HepG2 (cell line): ENCODE measurements around the gene PRR30. TPM values are rescaled to one million over a fixed set of nuclear protein-coding genes. Genes with fewer than 3 reads are reported as not detected.

ENCODE experiments used
- CBX2 ChIP-seq, 2 experiments: fragments of 200-600 bp in 1 of 2; sonication (generic); formaldehyde crosslinking in 1 of 2; IDR thresholded peaks; 2 replicates each; pipeline versions ENCODE4 v1.7.0 to v1.8.1; 2018 to 2022; ENCODE audit warnings: low read depth in 2 of 2, low read length in 1 of 2, mild to moderate bottlenecking in 1 of 2, missing genetic modification reagents in 1 of 2
- CHD2 ChIP-seq: IDR thresholded peaks from 2 replicates; pipeline ENCODE4 v1.6.1; 2011; ENCODE audit warnings: low read depth, low read length, improper control_type of control experiment
- GABPA ChIP-seq, 2 experiments: IDR thresholded peaks; 2 replicates each; pipeline ENCODE4 v1.6.1; 2011 to 2016; ENCODE audit warnings: low read depth in 2 of 2, low read length in 1 of 2, missing biosample characterization in 1 of 2, missing genetic modification characterization in 1 of 2
- KAT8 ChIP-seq: IDR thresholded peaks from 2 replicates; pipeline ENCODE4 v1.6.1; 2016; ENCODE audit warnings: missing genetic modification reagents, missing compliant biosample characterization
- REXO4 ChIP-seq: sonication (generic); formaldehyde crosslinking; IDR thresholded peaks from 2 replicates; pipeline ENCODE4 v1.8.0; 2022; ENCODE audit warnings: missing genetic modification reagents, mild to moderate bottlenecking, borderline replicate concordance
- SP1 ChIP-seq, 2 experiments: fragments of 450-650 bp in 1 of 2; sonication (generic) in 1 of 2; formaldehyde crosslinking in 1 of 2; IDR thresholded peaks; 2 replicates each; pipeline versions ENCODE4 v1.4.0 to v1.6.1; 2016 to 2020; ENCODE audit warnings: missing genetic modification reagents in 1 of 2
- SP5 ChIP-seq: IDR thresholded peaks from 2 replicates; pipeline ENCODE4 v1.6.1; 2016; ENCODE audit warnings: low read depth, borderline replicate concordance
- ZBTB38 ChIP-seq: sonication (generic); formaldehyde crosslinking; IDR thresholded peaks from 2 replicates; pipeline ENCODE4 v1.5.1; 2020; ENCODE audit warnings: mild to moderate bottlenecking, missing genetic modification reagents
- ZNF652 ChIP-seq: IDR thresholded peaks from 2 replicates; pipeline ENCODE4 v1.6.1; 2016; ENCODE audit warnings: low read depth, borderline replicate concordance
- ZNF75D ChIP-seq: sonication (generic); formaldehyde crosslinking; IDR thresholded peaks from 2 replicates; pipeline ENCODE4 v1.8.1; 2023; ENCODE audit warnings: missing genetic modification reagents, mild to moderate bottlenecking, borderline replicate concordance
- ZNF775 ChIP-seq: sonication (generic); formaldehyde crosslinking; IDR thresholded peaks from 2 replicates; pipeline ENCODE4 v1.4.0; 2020; ENCODE audit warnings: missing genetic modification reagents, mild to moderate bottlenecking, moderate library complexity, borderline replicate concordance
- polyA plus RNA-seq, 8 experiments: library from polyadenylated mRNA; depleted of rRNA in 3 of 8; stranded (reverse) in 7 of 8; unstranded in 1 of 8; fragments of >200 nt; fragmentation: Illumina TruSeq in 4 of 8; extraction: Trizol in 4 of 8; gene quantifications; 2 replicates each; pipeline versions ENCODE4 v1.2.1 to v1.2.3, GENCODE V29; 2011 to 2016; ENCODE audit warnings: low read depth in 4 of 8, missing spikeins in 1 of 8, mixed read lengths in 1 of 8; ENCODE audit not compliant: insufficient read depth in 1 of 8
- total RNA-seq, 5 experiments: library from RNA; depleted of rRNA; stranded (reverse); fragments of >200 nt; fragmentation: Illumina TruSeq; extraction: Trizol; gene quantifications; 2 replicates each; pipeline ENCODE4 v1.2.3, GENCODE V29; 2016; ENCODE audit warnings: low read depth in 1 of 5
- TF ChIP-seq, protein P1 (sequence below): IDR thresholded peaks from 2 replicates; pipeline ENCODE4 v1.6.1; 2016; ENCODE audit warnings: low read depth
- TF ChIP-seq, protein P2 (sequence below): sonication (generic); formaldehyde crosslinking; IDR thresholded peaks from one replicate; pipeline ENCODE4 v1.5.1; 2020; ENCODE audit warnings: mild to moderate bottlenecking, missing genetic modification reagents; ENCODE audit errors: not compliant biosample characterization
- TF ChIP-seq, protein P3 (sequence below): sonication (generic); formaldehyde crosslinking; IDR thresholded peaks from 2 replicates; pipeline ENCODE4 v1.8.1; 2022; ENCODE audit warnings: mild to moderate bottlenecking, missing genetic modification reagents
- TF ChIP-seq, protein P4 (sequence below), 2 experiments: fragments of 450-650 bp in 1 of 2; sonication (generic) in 1 of 2; formaldehyde crosslinking; IDR thresholded peaks; 2 replicates each; pipeline versions ENCODE4 v1.5.0 to v1.8.0; 2020 to 2022; ENCODE audit warnings: mild to moderate bottlenecking in 1 of 2, missing genetic modification reagents in 1 of 2

Gene PRR30
- total and polyA plus RNA-seq, 2 of the 13 experiments (the other 11 are each of a cell fraction or from before 2014, with no cell fraction given) = not detected

DNA sequence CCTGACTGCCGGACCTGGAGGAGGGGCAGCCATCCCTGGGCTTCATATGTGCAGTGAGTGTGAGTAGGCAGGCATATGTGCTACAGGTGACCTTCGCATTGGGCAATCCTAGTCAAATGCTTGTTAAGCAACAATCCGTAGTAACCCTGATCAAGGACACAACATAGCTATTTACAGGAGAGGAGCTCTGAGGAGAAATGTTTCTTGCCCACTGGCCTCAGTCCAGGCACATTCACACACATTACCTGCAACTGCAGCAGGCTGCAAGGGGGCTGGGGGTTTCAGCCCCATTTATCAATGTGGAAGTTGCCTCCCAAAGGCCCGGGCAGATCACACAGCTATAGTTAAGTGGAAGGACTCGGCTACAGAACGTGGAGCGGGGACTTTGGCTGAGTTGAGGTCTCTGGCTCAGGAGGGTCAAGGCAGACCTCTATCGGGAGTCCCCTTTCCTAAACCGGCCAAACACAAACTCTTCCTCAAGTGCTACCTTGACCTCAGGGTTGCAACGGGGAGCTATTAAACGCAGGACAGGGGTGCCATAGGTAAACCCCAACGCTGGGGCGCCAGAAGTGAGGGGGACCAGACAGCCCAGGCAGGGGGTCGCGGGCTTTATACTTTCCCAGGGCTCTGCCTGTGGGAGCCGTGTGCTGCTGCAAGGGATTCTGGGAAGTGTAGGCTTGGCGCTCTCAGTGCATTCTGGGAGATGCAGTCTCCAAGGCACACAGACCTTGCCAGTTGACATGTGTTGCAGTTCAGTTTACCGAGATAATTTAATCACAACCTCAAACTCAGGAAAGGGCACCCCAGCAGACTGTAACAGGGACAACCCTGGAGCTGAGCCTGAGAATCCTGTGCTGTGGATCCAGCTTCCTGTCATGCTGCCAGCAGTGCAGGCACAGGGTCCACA is 43.2 kb downstream of the PRR30 start (continued):
- TF ChIP-seq ZNF775 (CRISPR knock-in tag) = no peak
- TF ChIP-seq REXO4 (CRISPR knock-in tag) = no peak
- TF ChIP-seq CHD2 = no peak
- peak; percentile 22; the same call in 1 of the 2 replicates for TF ChIP-seq ZNF652
- TF ChIP-seq KAT8 (CRISPR knock-in tag) = peak; percentile 78
- TF ChIP-seq CBX2 (IDR thresholded peaks at IDR 0.05; ENCODE audit: low read depth, low read length) = no peak
- no peak for TF ChIP-seq CBX2 (CRISPR knock-in tag; IDR thresholded peaks at IDR 0.05; ENCODE audit: low read depth)
- TF ChIP-seq, protein P1, sequence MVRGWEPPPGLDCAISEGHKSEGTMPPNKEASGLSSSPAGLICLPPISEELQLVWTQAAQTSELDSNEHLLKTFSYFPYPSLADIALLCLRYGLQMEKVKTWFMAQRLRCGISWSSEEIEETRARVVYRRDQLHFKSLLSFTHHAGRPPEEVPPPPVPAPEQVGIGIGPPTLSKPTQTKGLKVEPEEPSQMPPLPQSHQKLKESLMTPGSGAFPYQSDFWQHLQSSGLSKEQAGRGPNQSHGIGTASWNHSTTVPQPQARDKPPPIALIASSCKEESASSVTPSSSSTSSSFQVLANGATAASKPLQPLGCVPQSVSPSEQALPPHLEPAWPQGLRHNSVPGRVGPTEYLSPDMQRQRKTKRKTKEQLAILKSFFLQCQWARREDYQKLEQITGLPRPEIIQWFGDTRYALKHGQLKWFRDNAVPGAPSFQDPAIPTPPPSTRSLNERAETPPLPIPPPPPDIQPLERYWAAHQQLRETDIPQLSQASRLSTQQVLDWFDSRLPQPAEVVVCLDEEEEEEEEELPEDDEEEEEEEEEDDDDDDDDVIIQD (CRISPR knock-in tag) = peak; percentile 71
- TF ChIP-seq SP5 (CRISPR knock-in tag) = peak; percentile 94
- no peak for TF ChIP-seq SP1 (IDR thresholded peaks at IDR 0.05)
- no peak for TF ChIP-seq SP1 (CRISPR knock-in tag; IDR thresholded peaks at IDR 0.05)
- TF ChIP-seq GABPA (IDR thresholded peaks at IDR 0.05; ENCODE audit: low read depth, low read length) = no peak
- peak; percentile 53 for TF ChIP-seq GABPA (CRISPR knock-in tag; IDR thresholded peaks at IDR 0.05; ENCODE audit: low read depth)
- TF ChIP-seq, protein P2, sequence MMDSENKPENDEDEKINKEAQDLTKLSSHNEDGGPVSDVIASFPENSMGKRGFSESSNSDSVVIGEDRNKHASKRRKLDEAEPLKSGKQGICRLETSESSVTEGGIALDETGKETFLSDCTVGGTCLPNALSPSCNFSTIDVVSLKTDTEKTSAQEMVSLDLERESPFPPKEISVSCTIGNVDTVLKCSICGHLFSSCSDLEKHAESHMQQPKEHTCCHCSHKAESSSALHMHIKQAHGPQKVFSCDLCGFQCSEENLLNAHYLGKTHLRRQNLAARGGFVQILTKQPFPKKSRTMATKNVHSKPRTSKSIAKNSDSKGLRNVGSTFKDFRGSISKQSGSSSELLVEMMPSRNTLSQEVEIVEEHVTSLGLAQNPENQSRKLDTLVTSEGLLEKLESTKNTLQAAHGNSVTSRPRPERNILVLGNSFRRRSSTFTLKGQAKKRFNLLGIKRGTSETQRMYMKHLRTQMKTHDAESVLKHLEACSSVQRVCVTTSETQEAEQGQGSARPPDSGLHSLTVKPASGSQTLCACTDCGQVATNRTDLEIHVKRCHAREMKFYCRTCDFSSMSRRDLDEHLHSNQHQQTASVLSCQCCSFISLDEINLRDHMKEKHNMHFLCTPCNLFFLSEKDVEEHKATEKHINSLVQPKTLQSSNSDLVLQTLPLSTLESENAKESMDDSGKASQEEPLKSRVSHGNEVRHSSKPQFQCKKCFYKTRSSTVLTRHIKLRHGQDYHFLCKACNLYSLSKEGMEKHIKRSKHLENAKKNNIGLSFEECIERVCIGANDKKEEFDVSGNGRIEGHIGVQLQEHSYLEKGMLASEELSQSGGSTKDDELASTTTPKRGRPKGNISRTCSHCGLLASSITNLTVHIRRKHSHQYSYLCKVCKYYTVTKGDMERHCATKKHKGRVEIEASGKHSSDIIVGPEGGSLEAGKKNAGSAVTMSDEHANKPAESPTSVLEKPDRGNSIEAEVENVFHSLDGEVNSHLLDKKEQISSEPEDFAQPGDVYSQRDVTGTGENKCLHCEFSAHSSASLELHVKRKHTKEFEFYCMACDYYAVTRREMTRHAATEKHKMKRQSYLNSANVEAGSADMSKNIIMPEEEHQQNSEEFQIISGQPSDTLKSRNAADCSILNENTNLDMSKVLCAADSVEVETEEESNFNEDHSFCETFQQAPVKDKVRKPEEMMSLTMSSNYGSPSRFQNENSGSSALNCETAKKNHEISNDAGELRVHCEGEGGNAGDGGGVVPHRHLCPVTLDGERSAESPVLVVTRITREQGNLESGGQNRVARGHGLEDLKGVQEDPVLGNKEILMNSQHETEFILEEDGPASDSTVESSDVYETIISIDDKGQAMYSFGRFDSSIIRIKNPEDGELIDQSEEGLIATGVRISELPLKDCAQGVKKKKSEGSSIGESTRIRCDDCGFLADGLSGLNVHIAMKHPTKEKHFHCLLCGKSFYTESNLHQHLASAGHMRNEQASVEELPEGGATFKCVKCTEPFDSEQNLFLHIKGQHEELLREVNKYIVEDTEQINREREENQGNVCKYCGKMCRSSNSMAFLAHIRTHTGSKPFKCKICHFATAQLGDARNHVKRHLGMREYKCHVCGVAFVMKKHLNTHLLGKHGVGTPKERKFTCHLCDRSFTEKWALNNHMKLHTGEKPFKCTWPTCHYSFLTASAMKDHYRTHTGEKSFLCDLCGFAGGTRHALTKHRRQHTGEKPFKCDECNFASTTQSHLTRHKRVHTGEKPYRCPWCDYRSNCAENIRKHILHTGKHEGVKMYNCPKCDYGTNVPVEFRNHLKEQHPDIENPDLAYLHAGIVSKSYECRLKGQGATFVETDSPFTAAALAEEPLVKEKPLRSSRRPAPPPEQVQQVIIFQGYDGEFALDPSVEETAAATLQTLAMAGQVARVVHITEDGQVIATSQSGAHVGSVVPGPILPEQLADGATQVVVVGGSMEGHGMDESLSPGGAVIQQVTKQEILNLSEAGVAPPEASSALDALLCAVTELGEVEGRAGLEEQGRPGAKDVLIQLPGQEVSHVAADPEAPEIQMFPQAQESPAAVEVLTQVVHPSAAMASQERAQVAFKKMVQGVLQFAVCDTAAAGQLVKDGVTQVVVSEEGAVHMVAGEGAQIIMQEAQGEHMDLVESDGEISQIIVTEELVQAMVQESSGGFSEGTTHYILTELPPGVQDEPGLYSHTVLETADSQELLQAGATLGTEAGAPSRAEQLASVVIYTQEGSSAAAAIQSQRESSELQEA (CRISPR knock-in tag) = no peak
- no peak; the same call in none of the 2 replicates for TF ChIP-seq ZBTB38 (CRISPR knock-in tag)
- TF ChIP-seq, protein P3, sequence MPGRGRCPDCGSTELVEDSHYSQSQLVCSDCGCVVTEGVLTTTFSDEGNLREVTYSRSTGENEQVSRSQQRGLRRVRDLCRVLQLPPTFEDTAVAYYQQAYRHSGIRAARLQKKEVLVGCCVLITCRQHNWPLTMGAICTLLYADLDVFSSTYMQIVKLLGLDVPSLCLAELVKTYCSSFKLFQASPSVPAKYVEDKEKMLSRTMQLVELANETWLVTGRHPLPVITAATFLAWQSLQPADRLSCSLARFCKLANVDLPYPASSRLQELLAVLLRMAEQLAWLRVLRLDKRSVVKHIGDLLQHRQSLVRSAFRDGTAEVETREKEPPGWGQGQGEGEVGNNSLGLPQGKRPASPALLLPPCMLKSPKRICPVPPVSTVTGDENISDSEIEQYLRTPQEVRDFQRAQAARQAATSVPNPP (CRISPR knock-in tag) = peak; percentile 91
- TF ChIP-seq, protein P4, sequence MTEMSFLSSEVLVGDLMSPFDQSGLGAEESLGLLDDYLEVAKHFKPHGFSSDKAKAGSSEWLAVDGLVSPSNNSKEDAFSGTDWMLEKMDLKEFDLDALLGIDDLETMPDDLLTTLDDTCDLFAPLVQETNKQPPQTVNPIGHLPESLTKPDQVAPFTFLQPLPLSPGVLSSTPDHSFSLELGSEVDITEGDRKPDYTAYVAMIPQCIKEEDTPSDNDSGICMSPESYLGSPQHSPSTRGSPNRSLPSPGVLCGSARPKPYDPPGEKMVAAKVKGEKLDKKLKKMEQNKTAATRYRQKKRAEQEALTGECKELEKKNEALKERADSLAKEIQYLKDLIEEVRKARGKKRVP (CRISPR knock-in tag; IDR thresholded peaks at IDR 0.05) = peak in 1 of 2 experiments; percentile 84; a peak in 2 of 4 replicates
- no peak for TF ChIP-seq ZNF75D (CRISPR knock-in tag)
